ENCODE data around the gene ATP8B3.

Gene ATP8B3

DNA sequence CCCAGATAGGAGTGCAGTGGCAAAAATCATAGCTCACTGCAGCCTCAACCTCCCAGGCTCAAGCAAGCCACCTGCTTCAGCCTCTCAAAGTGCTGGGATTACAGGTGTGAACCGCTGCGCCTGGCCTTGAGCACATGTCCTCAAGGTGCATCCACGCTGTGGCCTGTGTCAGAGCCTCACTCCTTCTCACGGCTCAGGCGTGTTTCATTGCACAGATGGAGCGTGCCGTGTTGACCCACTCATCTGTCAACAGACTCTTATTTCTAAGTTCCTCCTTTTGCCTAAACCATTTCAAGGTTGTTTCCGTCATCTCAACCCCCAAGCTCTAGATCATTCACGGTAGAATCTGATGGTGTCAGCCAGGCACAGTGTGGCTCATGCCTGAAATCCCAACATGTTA lies 28.2 kb downstream of the ATP8B3 start:
- H3K4me3 ChIP-seq (ENCODE audit: low read depth, low read length) = no peak overlapping the region
- TF ChIP-seq, protein P1, sequence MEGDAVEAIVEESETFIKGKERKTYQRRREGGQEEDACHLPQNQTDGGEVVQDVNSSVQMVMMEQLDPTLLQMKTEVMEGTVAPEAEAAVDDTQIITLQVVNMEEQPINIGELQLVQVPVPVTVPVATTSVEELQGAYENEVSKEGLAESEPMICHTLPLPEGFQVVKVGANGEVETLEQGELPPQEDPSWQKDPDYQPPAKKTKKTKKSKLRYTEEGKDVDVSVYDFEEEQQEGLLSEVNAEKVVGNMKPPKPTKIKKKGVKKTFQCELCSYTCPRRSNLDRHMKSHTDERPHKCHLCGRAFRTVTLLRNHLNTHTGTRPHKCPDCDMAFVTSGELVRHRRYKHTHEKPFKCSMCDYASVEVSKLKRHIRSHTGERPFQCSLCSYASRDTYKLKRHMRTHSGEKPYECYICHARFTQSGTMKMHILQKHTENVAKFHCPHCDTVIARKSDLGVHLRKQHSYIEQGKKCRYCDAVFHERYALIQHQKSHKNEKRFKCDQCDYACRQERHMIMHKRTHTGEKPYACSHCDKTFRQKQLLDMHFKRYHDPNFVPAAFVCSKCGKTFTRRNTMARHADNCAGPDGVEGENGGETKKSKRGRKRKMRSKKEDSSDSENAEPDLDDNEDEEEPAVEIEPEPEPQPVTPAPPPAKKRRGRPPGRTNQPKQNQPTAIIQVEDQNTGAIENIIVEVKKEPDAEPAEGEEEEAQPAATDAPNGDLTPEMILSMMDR (IDR thresholded peaks at IDR 0.05; ENCODE audit: low read depth, low read length, missing control alignments) = no peak
- H3K27ac ChIP-seq = no peak overlapping the region
- peaks cover 14% of the 10 kb centered on the region for H3K27me3 ChIP-seq (replicated peaks)
- H3K36me3 ChIP-seq (replicated peaks) = no peaks in the 10 kb centered on the region
- in situ Hi-C loops (cut with HindIII; ENCODE audit: low pct_ligation_motif_present, low sequenced_read_pairs) = no loop called here
- DNase-seq = no peak

DNA sequence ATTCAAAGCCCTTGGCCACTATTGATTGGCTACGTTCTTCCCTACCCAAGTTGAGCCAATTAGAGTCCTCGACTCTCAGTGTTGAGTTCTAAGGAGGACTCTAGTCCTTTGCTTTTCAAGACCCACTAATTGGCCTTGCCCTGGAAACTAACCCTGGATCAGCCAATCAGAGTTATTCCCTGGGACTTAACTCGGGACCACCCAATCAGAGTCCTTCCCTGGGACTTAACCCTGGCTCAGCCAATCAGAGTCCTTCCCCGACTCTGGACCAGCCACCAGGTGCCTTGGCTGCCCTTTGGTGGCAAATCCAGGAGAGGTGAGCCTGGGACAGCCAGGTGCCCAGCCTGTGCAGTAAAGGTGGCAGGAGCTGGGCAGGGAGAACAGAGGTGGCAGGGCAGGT lies 28.7 kb downstream of the ATP8B3 start:
- no peak for DNase-seq
- Histone ChIP-seq H3K4me3 (ENCODE audit: low read depth, low read length) (no peak overlapping the region), H3K36me3 (replicated peaks) (no peaks in the 10 kb centered on the region), H3K27ac (no peak overlapping the region), H3K27me3 (replicated peaks) (peaks cover 14% of the 10 kb centered on the region)
- in situ Hi-C loops (cut with HindIII; ENCODE audit: low pct_ligation_motif_present, low sequenced_read_pairs) = no loop called here
- TF ChIP-seq, protein P1 (IDR thresholded peaks at IDR 0.05; ENCODE audit: low read depth, low read length, missing control alignments) = no peak

DNA sequence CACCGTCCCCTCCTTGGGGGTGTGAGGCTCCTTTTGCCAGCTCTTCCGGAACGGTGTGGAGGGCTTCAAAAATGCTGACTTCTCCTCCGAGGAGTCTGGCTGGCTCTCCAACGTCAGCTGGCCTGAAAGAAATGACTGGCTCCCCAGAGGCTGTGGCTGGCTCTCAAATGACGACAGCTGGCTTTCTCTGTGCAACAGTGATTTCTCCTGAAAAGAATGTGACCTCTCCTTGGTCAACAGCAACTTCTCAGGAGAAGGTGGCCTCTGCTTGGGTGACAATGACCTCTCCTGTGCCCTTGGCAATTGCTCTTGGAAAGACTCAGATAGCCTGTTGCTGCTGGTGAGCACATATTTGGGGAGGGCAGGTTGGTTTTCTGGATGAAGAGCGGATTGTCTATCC lies 29.6 kb downstream of the ATP8B3 start:
- Histone ChIP-seq H3K27me3 (replicated peaks) (peaks cover 17% of the 10 kb centered on the region), H3K27ac (no peak overlapping the region), H3K36me3 (replicated peaks) (no peaks in the 10 kb centered on the region), H3K4me3 (ENCODE audit: low read depth, low read length) (no peak overlapping the region)
- in situ Hi-C loops (cut with HindIII; ENCODE audit: low pct_ligation_motif_present, low sequenced_read_pairs) = no loop called here
- DNase-seq = no peak
- TF ChIP-seq, protein P1 (IDR thresholded peaks at IDR 0.05; ENCODE audit: low read depth, low read length, missing control alignments) = no peak

DNA sequence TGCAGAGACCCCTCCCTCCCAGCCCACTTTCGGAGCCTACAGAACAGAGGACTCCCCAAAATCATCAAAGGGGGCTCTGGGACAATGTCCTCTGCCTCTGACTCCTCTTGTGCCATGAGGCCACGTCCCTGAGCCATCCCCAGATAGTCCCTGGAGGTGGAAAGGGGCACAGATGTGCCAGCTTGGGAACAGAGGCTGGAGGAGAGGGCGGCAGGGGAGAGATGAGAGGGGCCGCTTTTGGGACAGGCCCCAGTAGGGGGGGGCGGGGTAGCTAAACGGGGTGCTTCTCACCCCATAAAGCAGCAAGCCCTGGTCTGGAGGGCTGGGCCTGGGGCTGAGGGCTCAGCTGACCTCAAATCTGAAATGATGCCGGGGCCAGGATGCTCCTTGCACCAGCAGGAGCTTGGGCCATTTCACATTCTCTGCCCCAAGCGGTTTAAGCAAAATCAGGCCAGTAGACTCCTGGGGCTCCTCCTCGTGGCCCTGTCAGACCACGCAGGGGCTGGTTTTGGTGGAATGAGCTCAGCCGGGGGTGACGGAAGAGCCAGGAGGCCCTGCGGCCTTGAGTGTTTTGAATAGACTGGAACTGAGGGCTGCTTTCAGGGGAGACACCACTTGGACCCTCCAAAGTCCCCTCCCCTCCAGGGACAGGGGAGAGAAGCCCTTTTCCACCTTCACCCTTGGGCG lies 31.7 kb downstream of the ATP8B3 start:
- no peak overlapping the region for H3K4me3 ChIP-seq (ENCODE audit: low read depth, low read length)
- TF ChIP-seq, protein P1 (IDR thresholded peaks at IDR 0.05; ENCODE audit: low read depth, low read length, missing control alignments) = peak; percentile 52
- H3K27ac ChIP-seq = no peak overlapping the region
- H3K27me3 ChIP-seq (replicated peaks) = peaks cover 36% of the 10 kb centered on the region
- DNase-seq = no peak
- no peaks in the 10 kb centered on the region for H3K36me3 ChIP-seq (replicated peaks)
- in situ Hi-C loops (cut with HindIII; ENCODE audit: low pct_ligation_motif_present, low sequenced_read_pairs) = no loop called here

DNA sequence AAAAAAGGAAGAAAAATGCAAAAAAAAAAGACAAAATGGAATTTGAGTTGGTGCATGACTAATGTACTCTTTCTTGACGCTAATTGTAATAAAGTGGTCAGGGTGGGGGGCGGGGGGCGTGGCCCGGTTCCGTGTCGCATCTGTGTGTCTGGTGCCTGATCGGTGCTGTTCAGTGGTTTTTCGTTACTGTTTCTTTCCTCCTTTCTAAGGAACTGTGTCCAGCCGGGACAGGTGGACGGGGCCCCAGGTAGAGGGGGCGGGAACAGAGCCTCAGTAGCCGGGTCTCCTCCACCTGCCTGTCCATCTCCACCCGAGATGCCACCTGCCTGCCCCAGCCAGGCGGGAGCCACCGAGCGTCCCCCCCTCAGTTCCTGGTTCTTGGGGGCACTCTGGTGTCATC lies 32.5 kb downstream of the ATP8B3 start:
- DNase-seq = no peak
- H3K36me3 ChIP-seq (replicated peaks) = no peaks in the 10 kb centered on the region
- peaks cover 42% of the 10 kb centered on the region for H3K27me3 ChIP-seq (replicated peaks)
- in situ Hi-C loops (cut with HindIII; ENCODE audit: low pct_ligation_motif_present, low sequenced_read_pairs) = no loop called here
- no peak overlapping the region for H3K4me3 ChIP-seq (ENCODE audit: low read depth, low read length)
- TF ChIP-seq, protein P1 (IDR thresholded peaks at IDR 0.05; ENCODE audit: low read depth, low read length, missing control alignments) = no peak
- H3K27ac ChIP-seq = no peak overlapping the region

DNA sequence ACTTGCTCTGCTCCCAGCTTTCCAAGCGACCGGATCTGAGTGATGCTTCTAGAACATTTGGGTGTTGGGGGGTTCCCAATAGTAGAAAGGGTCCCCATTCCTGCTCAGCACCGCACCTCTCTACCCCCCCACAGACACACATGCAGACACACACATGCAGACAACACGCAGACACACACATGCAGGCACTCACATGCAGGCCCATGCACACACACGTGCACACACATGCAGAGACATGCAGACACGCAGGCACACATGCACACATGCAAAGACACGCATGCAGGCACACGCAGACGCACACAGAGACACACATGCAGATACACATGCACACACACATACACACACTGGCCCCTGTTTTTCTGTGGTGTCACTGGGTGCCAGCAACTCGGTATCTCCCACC lies 34.9 kb downstream of the ATP8B3 start:
- DNase-seq = no peak
- H3K36me3 ChIP-seq (replicated peaks) = no peaks in the 10 kb centered on the region
- no peak overlapping the region for H3K27ac ChIP-seq
- peaks cover 52% of the 10 kb centered on the region for H3K27me3 ChIP-seq (replicated peaks)
- H3K4me3 ChIP-seq (ENCODE audit: low read depth, low read length) = no peak overlapping the region
- TF ChIP-seq, protein P1 (IDR thresholded peaks at IDR 0.05; ENCODE audit: low read depth, low read length, missing control alignments) = no peak
- in situ Hi-C loops (cut with HindIII; ENCODE audit: low pct_ligation_motif_present, low sequenced_read_pairs) = no loop called here

Data from brain microvascular endothelial cell (primary cell).